HG03565 (cell line): ENCODE results near the gene NEFH.
"Not testable (repeated sequence)": the region's sequence is repeated elsewhere in the genome, so short reads cannot be mapped to it uniquely, and the experiment has no call there.

Experiments used
- ATAC-seq: cut with Tn5 transposase; IDR thresholded peaks from one replicate; pipeline ENCODE4 v1.9.1; 2021; ENCODE audit warnings: mild to moderate bottlenecking, moderate library complexity; ENCODE audit not compliant: unreplicated experiment

NEFH gene

DNA sequence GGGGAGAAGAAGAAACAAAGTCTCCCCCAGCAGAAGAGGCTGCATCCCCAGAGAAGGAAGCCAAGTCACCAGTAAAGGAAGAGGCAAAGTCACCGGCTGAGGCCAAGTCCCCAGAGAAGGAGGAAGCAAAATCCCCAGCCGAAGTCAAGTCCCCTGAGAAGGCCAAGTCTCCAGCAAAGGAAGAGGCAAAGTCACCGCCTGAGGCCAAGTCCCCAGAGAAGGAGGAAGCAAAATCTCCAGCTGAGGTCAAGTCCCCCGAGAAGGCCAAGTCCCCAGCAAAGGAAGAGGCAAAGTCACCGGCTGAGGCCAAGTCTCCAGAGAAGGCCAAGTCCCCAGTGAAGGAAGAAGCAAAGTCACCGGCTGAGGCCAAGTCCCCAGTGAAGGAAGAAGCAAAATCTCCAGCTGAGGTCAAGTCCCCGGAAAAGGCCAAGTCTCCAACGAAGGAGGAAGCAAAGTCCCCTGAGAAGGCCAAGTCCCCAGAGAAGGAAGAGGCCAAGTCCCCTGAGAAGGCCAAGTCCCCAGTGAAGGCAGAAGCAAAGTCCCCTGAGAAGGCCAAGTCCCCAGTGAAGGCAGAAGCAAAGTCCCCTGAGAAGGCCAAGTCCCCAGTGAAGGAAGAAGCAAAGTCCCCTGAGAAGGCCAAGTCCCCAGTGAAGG lies 9.2 kb downstream of the NEFH start:
- not testable (repeated sequence) for ATAC-seq

DNA sequence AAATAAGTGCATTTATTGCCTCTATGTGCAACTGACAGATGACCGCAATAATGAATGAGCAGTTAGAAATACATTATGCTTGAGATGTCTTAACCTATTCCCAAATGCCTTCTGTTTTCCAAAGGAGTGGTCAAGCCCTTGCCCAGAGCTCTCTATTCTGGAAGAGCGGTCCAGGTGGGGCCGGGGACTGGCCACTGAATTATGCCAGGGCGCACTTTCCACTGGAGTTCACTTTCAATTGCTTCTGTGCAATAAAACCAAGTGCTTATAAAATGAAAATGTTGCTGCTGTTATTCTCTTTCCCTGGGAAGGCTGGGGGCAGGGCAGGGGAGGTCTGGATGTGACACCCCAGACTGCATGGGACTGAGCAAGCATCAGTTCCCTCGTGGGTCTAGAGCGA lies 11.0 kb downstream of the NEFH start:
- ATAC-seq = no peak

DNA sequence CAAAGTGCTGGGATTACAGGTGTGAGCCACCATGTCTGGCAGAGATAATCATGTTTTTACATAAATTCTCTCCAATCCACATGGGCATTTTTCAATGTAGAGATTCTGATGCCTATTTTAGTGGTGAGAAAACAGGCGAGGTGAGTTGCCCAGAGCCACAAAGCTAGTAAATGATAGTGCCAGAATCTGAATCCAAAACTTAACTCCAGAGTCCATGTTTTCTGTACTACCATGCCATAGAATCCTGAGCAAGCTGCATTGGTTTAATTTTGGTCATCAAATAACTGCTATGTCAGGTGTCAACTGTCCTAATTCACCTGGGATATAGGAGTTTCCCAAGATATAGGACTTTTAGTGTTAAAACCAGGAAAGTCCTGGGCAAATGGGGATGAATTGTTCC lies 13.6 kb downstream of the NEFH start:
- ATAC-seq = no peak

DNA sequence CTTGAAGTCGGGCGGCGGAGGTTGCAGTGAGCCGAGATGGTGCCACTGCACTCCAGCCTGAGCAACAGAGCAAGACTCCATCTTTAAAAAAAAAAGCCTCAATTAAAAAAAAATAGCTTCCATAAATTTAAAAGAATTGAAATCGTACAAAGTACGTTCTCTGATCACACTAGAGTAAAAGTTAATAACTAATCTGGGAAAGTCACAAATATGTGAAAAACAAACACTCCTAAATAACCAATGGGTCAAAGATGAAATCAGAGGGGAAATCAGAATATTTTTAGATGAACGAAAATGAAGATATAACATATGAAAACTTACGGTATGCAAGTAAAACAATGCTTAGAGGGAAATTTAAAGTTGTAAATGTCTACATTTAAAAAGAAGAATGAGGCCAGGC lies 19.8 kb downstream of the NEFH start:
- no peak for ATAC-seq

DNA sequence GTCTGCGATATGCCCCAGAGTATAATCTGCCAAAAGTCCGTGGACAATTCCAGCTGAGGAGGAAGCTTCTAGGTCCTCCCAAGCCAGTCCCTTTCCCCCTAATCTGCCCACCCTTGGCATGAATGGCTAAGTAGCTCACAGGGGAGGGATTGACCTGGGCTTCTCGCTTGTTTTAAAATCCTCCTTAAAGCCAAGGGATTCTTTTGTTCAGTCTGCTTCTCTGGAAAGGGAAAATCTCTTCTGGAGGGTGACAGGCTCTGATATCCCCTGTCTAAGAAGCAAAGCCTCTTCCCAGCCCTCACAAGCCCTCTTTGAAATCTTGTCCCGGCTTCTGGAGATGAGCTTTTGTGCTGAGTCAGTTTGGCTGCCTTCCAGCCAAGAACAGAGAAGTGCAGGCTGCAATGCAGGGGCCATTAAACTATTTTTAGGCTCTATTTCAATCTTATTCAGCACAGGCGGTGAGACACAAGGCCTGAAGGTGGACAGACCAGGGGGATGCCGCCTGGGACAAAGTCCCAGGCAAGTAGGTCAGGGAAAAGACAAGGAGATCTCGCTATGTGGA lies 23.9 kb downstream of the NEFH start:
- no peak for ATAC-seq

DNA sequence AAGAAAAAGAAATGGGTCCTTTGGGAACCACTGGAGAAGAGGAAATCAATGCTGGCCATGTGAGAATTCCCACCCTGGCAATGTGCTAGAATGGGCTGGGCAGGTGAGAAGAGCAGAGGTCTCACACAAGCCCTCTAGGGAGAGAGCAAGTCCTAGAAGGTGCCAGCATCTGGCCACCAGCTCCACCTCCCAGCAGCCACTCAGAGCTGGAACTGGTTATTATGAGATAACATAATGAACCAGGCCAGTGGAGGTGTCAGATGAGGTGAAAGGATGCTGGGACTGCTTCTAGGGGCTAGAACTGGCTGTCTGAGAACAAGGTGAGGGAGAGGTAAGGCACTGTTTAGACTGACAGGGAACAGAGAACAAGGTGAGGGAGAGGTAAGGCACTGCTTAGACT lies 29.3 kb downstream of the NEFH start:
- ATAC-seq = no peak

DNA sequence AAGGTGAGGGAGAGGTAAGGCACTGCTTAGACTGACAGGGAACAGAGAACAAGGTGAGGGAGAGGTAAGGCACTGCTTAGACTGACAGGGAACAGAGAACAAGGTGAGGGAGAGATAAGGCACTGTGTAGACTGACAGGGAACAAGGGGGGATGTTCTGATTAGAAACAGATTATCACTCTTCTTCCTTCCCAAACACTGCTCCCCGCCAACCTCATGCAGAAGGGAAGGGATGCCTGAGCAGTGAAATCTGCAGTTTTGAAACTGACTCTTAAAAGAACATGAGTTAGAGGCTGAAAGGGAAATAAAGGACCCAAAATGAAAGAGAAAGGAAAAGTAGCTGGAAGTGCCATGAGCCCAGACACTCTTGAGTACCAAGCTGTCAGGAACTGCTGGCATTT lies 29.8 kb downstream of the NEFH start:
- ATAC-seq = no peak

DNA sequence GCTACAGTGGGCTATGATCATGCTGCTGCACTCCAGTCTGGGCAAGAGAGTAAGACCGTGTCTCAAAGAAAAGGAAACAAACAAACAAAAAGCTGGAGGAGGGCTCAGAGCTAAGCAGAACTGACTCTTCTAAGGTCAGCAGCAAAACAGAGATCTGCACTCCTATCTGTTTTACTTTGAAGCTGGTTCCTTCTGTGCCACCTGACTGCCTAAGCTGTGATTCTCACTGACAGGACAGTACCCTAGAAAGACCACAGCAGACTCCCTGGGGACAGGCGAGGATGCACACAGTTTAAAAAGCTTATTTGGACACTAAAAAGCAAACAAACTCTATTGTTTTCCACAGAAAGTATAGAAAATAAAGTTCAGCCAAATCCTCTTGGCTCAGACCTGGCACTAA lies 30.5 kb downstream of the NEFH start:
- ATAC-seq = no peak

DNA sequence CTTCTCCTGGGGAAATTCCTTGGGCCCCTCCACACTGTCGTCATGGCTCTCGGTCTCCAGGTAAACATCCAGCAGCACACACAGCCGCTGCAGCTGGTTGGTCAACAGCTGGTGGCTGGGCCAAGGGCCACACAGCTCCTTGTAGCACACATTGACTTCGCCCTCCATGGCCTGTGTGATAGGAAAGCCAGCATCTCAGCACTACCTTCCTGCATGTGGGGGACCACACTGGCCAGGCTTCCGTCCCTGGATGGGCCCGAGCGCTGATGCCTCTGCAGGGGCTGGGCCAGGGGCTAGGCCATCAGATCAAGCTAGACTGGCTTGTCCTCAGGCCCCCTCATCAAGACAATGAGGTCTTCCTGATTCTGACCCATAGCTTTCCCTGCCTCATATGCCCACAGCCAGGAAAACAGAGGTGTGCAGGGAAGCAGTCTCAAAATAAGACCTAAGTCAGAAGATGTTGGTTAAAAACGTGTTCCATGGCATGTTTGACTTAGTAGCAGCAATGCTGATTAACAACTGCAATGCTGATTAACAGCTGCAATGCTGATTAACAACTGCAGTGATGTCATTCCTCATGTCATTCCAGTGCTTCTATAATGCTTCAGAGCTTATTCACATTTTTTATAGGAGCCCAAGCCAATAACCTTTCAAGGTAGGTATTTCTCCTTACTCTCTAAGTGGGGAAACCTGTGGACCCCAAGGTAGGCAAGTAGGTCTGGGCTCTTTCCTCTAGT lies 31.3 kb downstream of the NEFH start:
- no peak for ATAC-seq

DNA sequence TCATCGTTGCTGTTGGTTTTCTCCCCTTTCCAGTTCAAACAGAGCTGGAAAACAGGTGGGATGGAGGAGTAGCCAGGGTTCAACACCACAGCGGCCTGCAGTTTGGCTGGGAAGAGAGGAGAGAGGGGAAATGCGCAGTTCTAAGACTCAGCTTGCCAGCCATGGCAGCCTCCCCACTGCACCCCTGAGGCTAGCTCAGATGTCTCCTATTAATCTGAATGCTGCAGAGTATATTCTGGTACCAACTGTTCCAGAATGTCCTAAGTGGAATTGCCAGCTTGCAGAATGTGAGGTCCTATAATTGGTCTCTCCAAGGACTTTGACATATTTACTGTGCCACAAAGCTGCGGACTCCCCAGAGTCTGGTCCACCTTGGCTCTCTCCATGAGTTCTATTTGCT lies 32.0 kb downstream of the NEFH start:
- no peak for ATAC-seq

DNA sequence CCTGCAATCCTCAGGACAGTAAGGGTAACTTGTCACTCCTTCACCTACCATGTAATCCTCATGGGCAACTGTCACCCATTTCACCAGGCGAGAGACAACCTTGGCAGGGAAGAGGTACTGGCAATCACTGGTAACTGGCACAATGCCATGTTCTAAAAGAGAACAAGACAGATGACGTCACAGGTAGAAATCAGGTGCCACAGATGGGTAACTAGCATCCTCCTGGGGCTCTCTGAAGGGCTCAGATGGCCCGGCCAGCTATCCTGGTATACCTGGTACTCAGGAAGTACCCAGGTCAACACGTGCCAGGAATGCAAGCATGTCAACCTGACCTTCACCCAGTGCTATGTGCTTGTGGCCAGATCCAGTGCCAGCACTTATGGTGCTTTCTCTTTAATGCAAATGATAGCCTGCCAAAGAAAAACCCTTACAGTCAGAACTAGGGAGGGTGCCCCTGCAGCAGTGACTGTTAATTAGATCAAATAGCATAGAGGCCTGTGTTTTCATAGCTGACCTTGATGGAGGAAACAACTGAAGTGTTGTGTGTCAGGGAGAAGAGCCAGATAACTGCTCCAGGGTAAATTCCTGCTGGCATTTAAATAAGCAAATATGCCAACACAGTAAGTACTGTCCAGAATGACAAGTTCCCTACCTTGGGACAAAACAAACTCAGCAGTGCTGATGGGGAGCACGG lies 37.3 kb downstream of the NEFH start:
- ATAC-seq = no peak

DNA sequence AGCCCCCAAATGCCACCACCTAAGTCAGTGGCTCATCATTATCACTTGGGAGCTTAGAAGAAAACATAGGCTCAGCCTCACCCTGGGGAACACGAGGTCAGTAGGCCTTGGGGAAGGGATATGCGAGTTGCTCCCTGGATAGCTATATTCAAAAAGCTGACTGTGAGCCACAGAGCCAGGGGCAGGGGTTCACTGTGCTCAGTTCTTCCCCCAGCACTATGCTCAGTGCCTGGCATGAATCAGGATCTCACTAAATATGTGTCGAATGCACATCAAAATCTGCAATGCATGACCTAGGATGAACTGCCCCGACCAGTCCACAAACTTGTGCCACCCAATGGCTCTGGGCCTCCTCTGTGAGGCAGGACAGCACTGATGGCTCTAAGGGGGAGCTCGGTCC lies 38.4 kb downstream of the NEFH start:
- ATAC-seq = no peak

DNA sequence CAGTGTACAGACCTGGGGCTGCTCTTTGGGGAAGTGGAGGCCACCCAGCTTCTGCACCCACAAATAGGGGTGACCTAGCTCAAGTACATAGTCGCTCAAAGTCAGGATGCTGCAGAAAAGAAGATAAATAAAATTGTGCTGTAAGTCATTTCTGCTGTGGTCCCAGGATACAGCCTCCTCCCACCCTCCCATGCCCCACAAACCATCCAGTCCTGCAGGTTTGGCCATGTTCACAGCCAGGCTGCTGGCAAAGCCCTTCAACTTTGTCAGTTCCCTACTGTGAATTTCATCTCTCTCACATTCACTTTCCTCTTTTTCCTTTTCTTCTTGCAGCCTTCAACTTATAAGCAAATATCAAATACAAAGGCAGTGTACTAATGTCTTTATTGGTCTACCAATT lies 40.0 kb downstream of the NEFH start:
- no peak for ATAC-seq

DNA sequence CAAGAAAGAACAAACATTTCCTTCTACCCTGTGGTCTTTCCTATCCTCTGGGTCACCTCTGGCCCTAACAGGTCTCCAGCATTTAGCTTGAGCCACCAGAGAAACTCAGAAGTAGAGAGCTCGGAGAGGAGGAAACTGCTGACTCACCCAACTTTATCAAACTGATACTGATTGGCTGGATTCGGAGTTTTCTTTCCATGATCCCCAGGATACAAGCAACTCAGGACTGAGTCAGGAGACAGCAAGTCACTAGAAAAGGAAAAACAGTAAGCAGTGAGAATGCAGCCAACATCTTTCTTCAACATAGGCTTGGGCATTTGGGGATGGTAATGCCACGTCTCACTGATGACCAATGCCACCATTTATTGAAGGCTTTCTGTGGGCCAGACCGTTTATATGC lies 40.8 kb downstream of the NEFH start:
- ATAC-seq = no peak

DNA sequence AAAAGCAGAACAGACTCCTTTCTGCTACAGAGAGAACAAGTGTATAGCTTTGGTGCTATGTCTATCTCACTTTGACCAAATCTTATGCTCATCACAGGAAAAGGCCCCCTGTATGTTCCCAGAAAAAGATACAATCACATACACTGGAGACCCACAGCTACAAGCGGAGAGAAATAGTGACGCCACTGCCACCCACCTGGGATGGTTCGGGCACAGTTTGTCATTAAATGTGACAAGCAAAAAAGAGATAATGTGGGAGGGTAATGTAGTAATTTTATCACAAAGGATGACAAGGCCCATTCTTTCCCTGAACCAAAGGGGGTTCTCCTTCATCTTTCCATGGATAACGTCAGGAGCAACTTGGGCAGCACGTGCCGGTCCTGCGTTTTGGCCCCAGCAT lies 41.5 kb downstream of the NEFH start:
- no peak for ATAC-seq

DNA sequence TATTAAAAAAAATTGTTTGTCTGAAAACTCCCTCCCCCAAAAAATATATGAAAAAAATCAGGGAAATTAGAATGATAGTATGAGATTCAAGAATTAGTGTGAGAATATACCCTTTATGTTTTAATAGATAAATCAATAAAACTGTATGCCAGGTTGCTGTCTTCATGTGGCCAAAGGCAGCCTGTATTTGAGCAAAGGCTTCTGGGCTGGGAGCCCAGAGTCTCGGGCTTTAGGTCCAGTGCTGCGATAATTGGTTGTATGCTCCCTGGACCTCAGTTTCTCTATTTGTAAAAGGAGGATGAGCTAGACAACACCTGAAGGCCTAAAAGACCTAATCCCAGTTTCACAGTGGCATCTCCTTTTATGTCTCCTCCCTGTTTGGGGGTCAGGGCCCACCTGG lies 43.7 kb downstream of the NEFH start:
- ATAC-seq = no peak

DNA sequence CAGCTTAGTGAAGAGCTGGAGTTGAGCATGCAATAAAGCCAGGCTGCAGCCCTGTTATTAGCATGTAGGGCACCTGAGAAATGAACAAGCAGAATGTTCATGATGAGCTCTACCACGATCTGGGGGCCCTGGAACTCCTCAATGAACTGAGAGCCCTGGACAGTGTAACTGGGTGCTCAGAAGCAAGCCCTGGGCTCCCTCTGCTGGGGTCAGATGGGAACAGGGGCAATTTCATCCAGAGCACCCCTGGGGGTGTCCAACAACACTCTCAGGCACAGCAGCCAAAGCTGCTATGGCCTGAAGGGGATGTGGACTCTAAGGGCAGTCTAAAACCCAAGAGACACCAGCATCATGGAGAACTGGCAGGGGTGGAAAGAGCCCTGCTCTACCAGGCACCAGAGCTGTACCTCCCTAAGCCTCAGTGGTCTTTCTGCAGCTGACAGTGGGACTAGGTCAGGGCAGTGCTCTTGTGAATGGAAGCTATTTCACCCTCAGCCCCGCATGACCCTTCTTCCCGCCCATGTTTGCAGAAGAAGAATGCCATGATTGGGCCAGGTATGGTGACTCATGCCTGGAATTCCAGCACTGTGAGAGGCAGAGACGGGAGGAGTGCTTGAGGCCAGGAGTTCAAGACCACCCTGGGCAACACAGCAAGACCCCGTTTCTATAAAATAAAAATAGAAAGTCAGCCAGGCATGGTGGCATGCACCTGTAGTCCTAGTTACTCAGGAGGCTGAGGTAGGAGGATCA lies 44.6 kb downstream of the NEFH start:
- no peak for ATAC-seq

DNA sequence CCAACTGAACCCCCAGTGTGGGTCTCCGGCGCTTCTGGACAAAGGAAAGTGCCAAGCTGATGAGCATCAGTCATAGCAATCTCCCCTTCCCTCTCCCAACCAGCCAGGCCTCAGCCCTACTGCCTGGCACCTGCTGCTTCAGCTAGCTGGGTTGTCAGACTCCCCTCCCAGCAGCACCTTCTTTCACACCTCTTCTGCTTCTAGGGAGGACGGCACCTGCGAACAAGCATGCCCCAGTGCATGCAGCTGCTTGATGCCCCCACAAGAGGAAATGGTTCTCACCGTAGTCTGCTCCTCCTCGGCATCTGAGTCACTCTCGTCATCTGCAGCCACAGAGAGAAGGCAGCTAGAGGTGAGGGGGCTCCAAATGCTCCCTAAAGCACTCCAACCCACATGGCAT lies 48.1 kb downstream of the NEFH start:
- no peak for ATAC-seq

DNA sequence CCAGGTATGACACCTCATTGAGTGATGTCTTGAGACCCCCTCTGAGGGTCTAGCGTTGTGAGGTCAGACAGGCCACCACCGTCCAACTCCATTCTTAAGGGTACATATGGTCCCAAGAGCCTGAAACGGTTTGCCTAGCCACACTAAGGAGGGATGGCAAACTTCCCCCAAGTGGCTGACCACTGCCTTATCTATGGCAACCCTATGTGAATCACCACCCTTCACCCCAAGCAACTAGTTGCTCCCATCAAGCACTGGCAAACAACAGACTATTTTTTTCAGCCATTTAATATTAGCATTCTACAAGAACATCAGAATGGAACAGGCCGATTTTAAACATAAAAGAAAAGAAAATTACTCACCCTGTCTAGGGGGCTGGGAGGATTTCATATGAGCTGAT lies 50.7 kb downstream of the NEFH start:
- ATAC-seq = no peak

DNA sequence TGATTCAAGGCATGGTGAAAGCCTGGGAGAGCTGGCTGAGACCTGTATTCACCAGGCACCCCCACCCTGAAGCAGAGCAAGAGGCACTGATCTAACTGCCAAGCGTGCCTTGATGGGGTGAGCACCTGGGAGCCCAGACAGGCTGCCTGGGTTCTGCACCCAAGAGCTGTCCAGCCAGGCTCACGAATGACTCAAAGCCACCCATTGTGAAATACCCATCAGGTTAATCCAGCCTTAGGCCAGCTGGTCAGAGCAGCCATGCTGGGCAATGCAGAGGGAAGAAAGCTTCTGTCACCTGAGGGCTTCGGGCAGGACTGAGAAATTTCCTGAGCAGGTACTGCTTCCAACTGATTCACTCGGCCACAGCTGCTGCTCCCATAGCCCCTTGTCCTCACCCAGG lies 51.4 kb downstream of the NEFH start:
- no peak for ATAC-seq

DNA sequence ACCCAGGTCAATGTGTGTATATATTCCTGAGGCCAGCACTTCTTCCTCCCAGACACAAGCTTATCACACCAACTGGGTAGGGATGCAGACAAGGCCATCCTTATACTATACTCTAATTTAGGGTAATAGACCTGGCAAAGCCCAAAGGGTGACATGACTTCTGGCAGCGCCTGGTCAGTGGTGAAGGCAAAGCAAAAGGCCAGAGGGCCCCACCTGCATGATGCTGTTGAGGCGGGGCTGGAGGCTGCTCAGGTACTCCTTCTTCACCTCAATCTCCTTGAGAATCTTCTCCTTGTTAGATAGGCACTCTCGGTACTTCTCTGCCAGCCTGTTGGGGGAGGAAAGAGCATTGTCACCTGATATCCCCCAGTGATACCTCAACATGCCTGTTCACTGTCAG lies 56.4 kb downstream of the NEFH start:
- no peak for ATAC-seq
